ENCODE results near the gene SHISA7.

Gene SHISA7

DNA sequence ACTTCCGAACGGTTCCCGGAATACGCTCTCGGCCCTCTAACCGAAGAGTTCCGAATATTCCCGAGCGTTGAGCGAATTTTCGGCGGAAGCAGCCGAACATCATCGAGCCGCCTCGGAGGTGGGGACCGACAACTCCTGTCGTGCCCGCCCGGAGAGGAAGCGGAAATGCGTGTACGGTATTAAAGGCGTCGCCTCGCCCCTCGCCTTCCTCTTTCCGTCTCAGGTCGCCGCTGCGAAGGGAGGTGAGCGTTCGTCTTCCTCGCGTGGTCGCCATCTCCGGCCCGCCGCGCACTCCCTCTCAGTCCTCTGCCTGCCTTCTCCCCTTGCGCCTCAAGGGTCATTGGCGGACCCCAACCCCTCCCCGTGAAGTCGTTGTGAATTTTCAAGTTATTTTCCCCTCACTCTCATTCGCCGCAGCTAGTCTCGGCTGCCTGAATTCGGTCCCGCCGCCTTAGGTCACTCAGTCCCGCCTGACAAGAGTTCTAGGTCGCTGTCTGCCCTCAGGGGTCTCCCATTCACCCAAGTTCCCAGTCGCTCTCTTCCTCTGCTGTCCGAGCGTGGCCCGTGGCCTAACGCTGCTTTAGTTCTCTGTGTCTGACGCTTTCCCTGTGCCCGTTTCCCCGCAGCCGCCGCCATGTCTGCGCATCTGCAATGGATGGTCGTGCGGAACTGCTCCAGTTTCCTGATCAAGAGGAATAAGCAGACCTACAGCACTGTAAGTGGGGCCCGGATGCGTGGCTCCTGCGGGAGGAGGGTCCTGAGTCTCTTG, 57.2 kb downstream of the SHISA7 start, which contains the start of gene RPL28:
Gene RPL28 (plus strand): TSS at position 209 of the 769 bp plus-strand sequence. CDS start 426 bp downstream, at position 635.
- DNase-seq = peak; percentile 99

DNA sequence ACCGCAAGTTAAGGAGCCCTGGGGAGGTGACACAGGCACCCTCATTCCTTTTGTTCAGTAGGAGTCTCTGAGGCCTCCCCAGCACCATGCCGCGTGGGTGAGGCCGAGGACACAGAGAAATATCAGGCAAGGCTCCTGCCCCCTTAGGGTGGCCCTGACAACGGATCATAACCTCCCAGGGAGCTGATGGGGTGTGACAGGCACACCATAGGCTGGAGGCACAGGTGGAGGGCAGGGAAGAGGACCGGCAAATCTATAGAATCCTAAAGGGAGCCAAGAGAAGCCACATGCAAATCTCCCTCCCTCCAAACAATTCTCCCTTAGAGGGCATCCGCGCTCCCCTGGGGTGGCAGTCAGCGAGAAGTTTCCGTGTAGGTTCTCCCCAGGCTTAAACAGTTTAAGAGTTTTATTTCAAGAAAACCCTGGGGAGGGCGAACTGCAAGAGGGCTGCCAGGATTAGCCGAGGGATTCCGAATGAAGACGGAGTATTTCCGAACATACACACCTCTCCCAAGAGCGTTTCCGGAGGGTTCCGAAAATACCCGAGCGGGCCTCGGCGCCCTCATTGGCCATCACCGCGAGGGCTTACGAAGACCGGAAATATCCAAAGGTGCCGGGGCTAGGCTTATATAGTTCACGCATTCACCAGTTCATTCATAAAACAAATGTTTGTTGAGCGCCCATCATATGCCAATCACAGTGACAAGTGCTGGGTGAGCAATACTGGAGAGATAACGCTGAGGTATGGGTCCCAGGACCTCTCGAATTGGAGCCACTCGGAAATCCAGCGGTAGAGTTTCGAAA, 58.0 kb downstream of the SHISA7 start:
- DNase-seq = peak; percentile 97

- peak; percentile 74 for DNase-seq
These were observed 58.8 kb downstream of the SHISA7 start, which contains the start of gene TMEM238 for GRCh38 chr19:55384131-55384919. Gene TMEM238 (minus strand): TSS chr19:55384292. CDS start chr19:55384259, 33 bp downstream.

GRCh38 chr19:55383279-55384130, 59.6 kb downstream of the SHISA7 start:
- DNase-seq = peak; percentile 75

GRCh38 chr19:55382522-55383054, 60.5 kb downstream of the SHISA7 start:
- DNase-seq = no peak

DNA sequence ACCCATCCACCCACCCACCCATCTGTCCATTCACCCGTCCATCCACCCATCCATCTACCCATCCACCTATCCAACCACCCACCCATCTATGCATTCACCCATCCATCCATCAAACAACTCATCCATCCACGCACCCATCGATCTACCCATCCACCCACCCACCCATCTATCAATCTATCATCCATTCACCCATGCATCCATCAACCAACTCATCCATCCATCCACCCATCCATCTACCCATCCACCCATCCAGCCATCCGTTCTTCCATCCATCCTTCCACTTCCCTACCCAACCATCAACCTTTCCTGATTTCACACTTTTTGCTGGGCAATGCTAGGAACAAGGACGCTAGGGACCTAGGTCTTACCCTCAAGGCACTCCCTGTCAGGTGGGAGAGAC, 61.1 kb downstream of the SHISA7 start:
- no peak for DNase-seq

GRCh38 chr19:55379174-55379573, 63.9 kb downstream of the SHISA7 start:
- DNase-seq = no peak
